AG09309 (cell line): Measurements from ENCODE around the gene RFX7.
"Not testable (repeated sequence)": the region's sequence is repeated elsewhere in the genome, so short reads cannot be mapped to it uniquely, and the experiment has no call there.

Experiments
- DNase-seq: peaks from one replicate; pipeline ENCODE4 v3.0.0-alpha.2; 2010; ENCODE audit warnings: low read depth
- H3K4me3 ChIP-seq: 2 replicates; pipeline ENCODE4 v1.5.1; 2011; ENCODE audit warnings: mild to moderate bottlenecking, low read depth, low read length, moderate library complexity; ENCODE audit not compliant: control insufficient read depth
- CTCF ChIP-seq: IDR thresholded peaks from 2 replicates; pipeline ENCODE4 v1.5.1; 2011; ENCODE audit warnings: mild to moderate bottlenecking, low read depth, low read length, inconsistent platforms; ENCODE audit not compliant: insufficient read depth, control insufficient read depth; ENCODE audit errors: missing control alignments

Gene RFX7

GRCh38 chr15:56272454-56272853 is 28.8 kb upstream of the RFX7 start:
- H3K4me3 ChIP-seq = no peak overlapping the region
- DNase-seq = no peak
- TF ChIP-seq CTCF = no peak

GRCh38 chr15:56266465-56266864 is 22.8 kb upstream of the RFX7 start:
- not testable (repeated sequence) for H3K4me3 ChIP-seq, DNase-seq

GRCh38 chr15:56261854-56262509 is 18.3 kb upstream of the RFX7 start:
- no peak for TF ChIP-seq CTCF
- H3K4me3 ChIP-seq = no peak overlapping the region
- DNase-seq = no peak

GRCh38 chr15:56257306-56257705 is 13.6 kb upstream of the RFX7 start:
- not testable (repeated sequence) for DNase-seq

GRCh38 chr15:56254265-56254664 is 10.6 kb upstream of the RFX7 start:
- H3K4me3 ChIP-seq = no peak overlapping the region
- no peak for TF ChIP-seq CTCF
- no peak for DNase-seq

More at GRCh38 chr15:56257306-56257705, 13.6 kb upstream of the RFX7 start:
- H3K4me3 ChIP-seq = not testable (repeated sequence)

- TF ChIP-seq CTCF = no peak
- no peak for DNase-seq
Measured at GRCh38 chr15:56252386-56252785, 8.7 kb upstream of the RFX7 start.

GRCh38 chr15:56251315-56252095 is 7.8 kb upstream of the RFX7 start:
- TF ChIP-seq CTCF = no peak
- no peak for DNase-seq
- no peak overlapping the region for H3K4me3 ChIP-seq

More at GRCh38 chr15:56252386-56252785, 8.7 kb upstream of the RFX7 start:
- H3K4me3 ChIP-seq = no peak overlapping the region
